Panc1 (cell line): ENCODE measurements around the gene HAUS8. TPM values are rescaled to one million over a fixed set of nuclear protein-coding genes. Genes with fewer than 3 reads are reported as not detected.

Source experiments
- ATAC-seq: fragments of 200-7000 bp; cut with Tn5 transposase; 2 replicates; pipeline ENCODE4 v1.9.1; 2020; ENCODE audit warnings: mild to moderate bottlenecking, moderate library complexity
- BruUV-seq: library from RNA; stranded (reverse); fragments of 400-500 nt; replicated peaks from 2 replicates; lab custom pipeline; 2021; lab: Mats Ljungman, UMichigan
- CTCF ChIA-PET: fragments of 300-600 bp; sonication (Branson Sonifier 250); formaldehyde crosslinking; loops from one replicate; lab custom pipeline; 2022; ENCODE audit warnings: antibody characterized with exemption; lab: Charles Lee
- POLR2A ChIA-PET: fragments of 300-600 bp; sonication (Branson Sonifier 250); formaldehyde crosslinking; loops from one replicate; lab custom pipeline; 2022; ENCODE audit warnings: antibody characterized with exemption; lab: Charles Lee
- DNase-seq: peaks from one replicate; pipeline ENCODE4 v3.0.0-alpha.2; 2010; ENCODE audit warnings: low read depth, low spot score
- H3K27ac ChIP-seq: 2 replicates; pipeline ENCODE4 v1.5.1; 2011; ENCODE audit warnings: mild to moderate bottlenecking, low read length, inconsistent platforms
- H3K27me3 ChIP-seq: fragments of 200-500 bp; sonication (Bioruptor generic); 2 replicates; pipeline ENCODE4 v1.6.0; 2014; ENCODE audit warnings: low read length, inconsistent platforms; ENCODE audit not compliant: control insufficient read depth, insufficient read depth
- H3K36me3 ChIP-seq: fragments of 200-500 bp; sonication (Bioruptor generic); 2 replicates; pipeline ENCODE4 v1.5.1; 2014; ENCODE audit warnings: inconsistent platforms, mild to moderate bottlenecking, low read length, moderate library complexity; ENCODE audit not compliant: control insufficient read depth, insufficient read depth
- H3K4me1 ChIP-seq: 2 replicates; pipeline ENCODE4 v1.5.1; 2011; ENCODE audit warnings: inconsistent platforms, mild to moderate bottlenecking, low read length, moderate library complexity; ENCODE audit not compliant: control insufficient read depth, insufficient read depth
- H3K4me3 ChIP-seq, 2 experiments: 2 replicates each; pipeline ENCODE4 v1.5.1; 2011 to 2012; ENCODE audit warnings: low read depth in 2 of 2, low read length in 2 of 2, mild to moderate bottlenecking in 2 of 2, inconsistent platforms in 1 of 2, moderate library complexity in 1 of 2
- H3K9me3 ChIP-seq: fragments of 200-500 bp; sonication (Bioruptor generic); 2 replicates; pipeline ENCODE4 v1.5.1; 2014; ENCODE audit warnings: low read depth, mild to moderate bottlenecking, inconsistent platforms, low read length, moderate library complexity; ENCODE audit not compliant: control insufficient read depth, insufficient read depth
- POLR2AphosphoS5 ChIP-seq: IDR thresholded peaks from 2 replicates; pipeline ENCODE4 v1.6.1; 2012; ENCODE audit warnings: mild to moderate bottlenecking, low read depth, low read length, moderate library complexity
- REST ChIP-seq, 2 experiments: IDR thresholded peaks; 2 replicates each; pipeline ENCODE4 v1.6.1; 2011 to 2012; ENCODE audit warnings: low read depth in 2 of 2, control low read depth in 1 of 2, low read length in 1 of 2, mild to moderate bottlenecking in 1 of 2, moderate library complexity in 1 of 2; ENCODE audit not compliant: insufficient read depth in 1 of 2
- SIN3A ChIP-seq: IDR thresholded peaks from 2 replicates; pipeline ENCODE4 v1.6.1; 2012; ENCODE audit warnings: low read depth, mild to moderate bottlenecking, low read length, moderate library complexity, borderline replicate concordance; ENCODE audit not compliant: insufficient read depth
- TCF7L2 ChIP-seq: IDR thresholded peaks from 2 replicates; pipeline ENCODE4 v1.6.1; 2011; ENCODE audit warnings: mild to moderate bottlenecking, low read depth, low read length, inconsistent platforms
- in situ Hi-C: cut with HindIII; loops from 2 replicates; pipeline ENCODE4 v1.10.0; 2016; ENCODE audit warnings: low sequenced_read_pairs, low pct_unique_long_range_greater_than_20kb
- intact Hi-C: fragments of 100-400 bp; cut with micrococcal nuclease; formaldehyde crosslinking; loops from one replicate; pipeline ENCODE4 v1.10.0; 2022; ENCODE audit not compliant: unreplicated experiment
- total RNA-seq: library from RNA; stranded (reverse); gene quantifications from one replicate; pipeline ENCODE4 v1.2.1, GENCODE V29; 2021; ENCODE audit not compliant: unreplicated experiment
- TF ChIP-seq, protein P1 (sequence below): fragments of 450-650 bp; IDR thresholded peaks from 2 replicates; pipeline ENCODE4 v1.5.1; 2017; ENCODE audit warnings: mild to moderate bottlenecking

The HAUS8 gene
- total RNA-seq, 1 experiment from 2014 or later, result 18.2 TPM

DNA sequence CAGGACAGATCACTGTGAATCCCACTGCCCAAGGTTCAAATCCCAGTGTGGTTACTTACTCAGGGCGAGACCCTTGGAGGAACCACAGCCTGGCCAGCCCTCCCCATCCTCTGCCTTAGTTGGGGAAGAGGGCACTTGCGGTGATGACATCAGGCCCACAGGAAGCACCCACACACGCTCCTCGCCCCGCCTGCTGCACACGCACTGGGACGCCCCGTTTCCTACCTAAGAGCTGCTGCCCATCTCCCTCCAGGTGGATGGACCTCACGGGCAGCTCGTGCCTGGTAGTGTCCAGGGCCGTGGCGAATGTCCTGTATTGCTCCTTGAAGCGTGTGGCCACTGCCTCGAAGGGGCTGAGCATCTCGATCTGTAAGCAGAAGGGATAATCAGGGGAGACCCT is 19.6 kb downstream of the HAUS8 start:
- no peak for TF ChIP-seq POLR2AphosphoS5
- TF ChIP-seq REST (IDR thresholded peaks at IDR 0.05; ENCODE audit: insufficient read depth in 1 of 2, low read depth in 2 of 2, low read length in 1 of 2), result no peak
- no peak for TF ChIP-seq TCF7L2
- TF ChIP-seq, protein P1, sequence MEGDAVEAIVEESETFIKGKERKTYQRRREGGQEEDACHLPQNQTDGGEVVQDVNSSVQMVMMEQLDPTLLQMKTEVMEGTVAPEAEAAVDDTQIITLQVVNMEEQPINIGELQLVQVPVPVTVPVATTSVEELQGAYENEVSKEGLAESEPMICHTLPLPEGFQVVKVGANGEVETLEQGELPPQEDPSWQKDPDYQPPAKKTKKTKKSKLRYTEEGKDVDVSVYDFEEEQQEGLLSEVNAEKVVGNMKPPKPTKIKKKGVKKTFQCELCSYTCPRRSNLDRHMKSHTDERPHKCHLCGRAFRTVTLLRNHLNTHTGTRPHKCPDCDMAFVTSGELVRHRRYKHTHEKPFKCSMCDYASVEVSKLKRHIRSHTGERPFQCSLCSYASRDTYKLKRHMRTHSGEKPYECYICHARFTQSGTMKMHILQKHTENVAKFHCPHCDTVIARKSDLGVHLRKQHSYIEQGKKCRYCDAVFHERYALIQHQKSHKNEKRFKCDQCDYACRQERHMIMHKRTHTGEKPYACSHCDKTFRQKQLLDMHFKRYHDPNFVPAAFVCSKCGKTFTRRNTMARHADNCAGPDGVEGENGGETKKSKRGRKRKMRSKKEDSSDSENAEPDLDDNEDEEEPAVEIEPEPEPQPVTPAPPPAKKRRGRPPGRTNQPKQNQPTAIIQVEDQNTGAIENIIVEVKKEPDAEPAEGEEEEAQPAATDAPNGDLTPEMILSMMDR, result no peak
- no peak for TF ChIP-seq SIN3A
- ATAC-seq, result no peak
- no peak overlapping the region for H3K4me3 ChIP-seq
- intact Hi-C loops (no loop called here), in situ Hi-C loops (no loop called here)
- no peak for DNase-seq
- H3K27me3 ChIP-seq, result no peaks in the 10 kb centered on the region
- H3K36me3 ChIP-seq, result no peaks in the 10 kb centered on the region
- no peaks in the 10 kb centered on the region for H3K4me1 ChIP-seq
- POLR2A ChIA-PET, result no interaction called here
- H3K9me3 ChIP-seq, result no peaks in the 10 kb centered on the region
- no TSS peak for BruUV-seq
- no peak overlapping the region for H3K27ac ChIP-seq
- CTCF ChIA-PET, result interaction anchor here (0.7 kb wide), 1 partner anchor 284 kb away, joined by 5 read pairs; no protein-coding TSS in a partner anchor

GRCh38 chr19:17054746-17055145 is 20.5 kb downstream of the HAUS8 start:
- ChIA-PET CTCF (no interaction called here), POLR2A (no interaction called here)
- DNase-seq, result no peak

More at GRCh38 chr19:17054746-17055145, 20.5 kb downstream of the HAUS8 start:
- Histone ChIP-seq H3K4me1 (no peaks in the 10 kb centered on the region), H3K36me3 (no peaks in the 10 kb centered on the region), H3K4me3 (no peak overlapping the region), H3K27ac (no peak overlapping the region), H3K9me3 (no peaks in the 10 kb centered on the region), H3K27me3 (no peaks in the 10 kb centered on the region)
- no peak for ATAC-seq
- intact Hi-C loops, result no loop called here
- no TSS peak for BruUV-seq
- in situ Hi-C loops, result no loop called here
- no peak for TF ChIP-seq REST (IDR thresholded peaks at IDR 0.05; ENCODE audit: insufficient read depth in 1 of 2, low read depth in 2 of 2, low read length in 1 of 2)
- no peak for TF ChIP-seq POLR2AphosphoS5
